Trophoblast cell (in vitro differentiated cells and primary cell): ENCODE data around the gene VAX1.
A peak's percentile ranks its signal among the peaks of the same experiment; 100 is the strongest.

Source experiments
- DNase-seq, 2 donors: peaks; one replicate each; pipeline ENCODE4 v3.0.0-alpha.2; 2016
- H2AFZ ChIP-seq: 2 replicates; pipeline ENCODE4 v1.6.1; 2013; ENCODE audit warnings: low read length, moderate library complexity, mild to moderate bottlenecking; ENCODE audit not compliant: insufficient read depth, poor library complexity
- H2AK5ac ChIP-seq: 2 replicates; pipeline ENCODE4 v1.6.1; 2013; ENCODE audit warnings: mild to moderate bottlenecking, low read length
- H2BK120ac ChIP-seq: 2 replicates; pipeline ENCODE4 v1.6.1; 2013; ENCODE audit warnings: low read length, mild to moderate bottlenecking, moderate library complexity; ENCODE audit not compliant: insufficient read depth, poor library complexity
- H2BK12ac ChIP-seq: 2 replicates; pipeline ENCODE4 v1.6.1; 2013; ENCODE audit warnings: mild to moderate bottlenecking, low read length, moderate library complexity
- H2BK5ac ChIP-seq: 2 replicates; pipeline ENCODE4 v1.6.1; 2013; ENCODE audit warnings: low read length, low read depth, moderate library complexity, mild to moderate bottlenecking; ENCODE audit not compliant: poor library complexity
- H3K14ac ChIP-seq: 2 replicates; pipeline ENCODE4 v1.6.1; 2013; ENCODE audit warnings: mild to moderate bottlenecking, low read length
- H3K18ac ChIP-seq: 2 replicates; pipeline ENCODE4 v1.6.1; 2013; ENCODE audit warnings: mild to moderate bottlenecking, low read length
- H3K23ac ChIP-seq: 2 replicates; pipeline ENCODE4 v1.6.1; 2013; ENCODE audit warnings: low read length
- H3K27ac ChIP-seq: 2 replicates; pipeline ENCODE4 v1.5.1; 2013; ENCODE audit warnings: low read depth, mild to moderate bottlenecking, inconsistent platforms, low read length, moderate library complexity
- H3K27me3 ChIP-seq: 2 replicates; pipeline ENCODE4 v1.6.1; 2013; ENCODE audit warnings: inconsistent platforms, mild to moderate bottlenecking, low read length, moderate library complexity; ENCODE audit not compliant: insufficient read depth
- H3K36me3 ChIP-seq, 2 experiments: 1 replicate in 1 of 2; 2 replicates in 1 of 2; pipeline ENCODE4 v1.6.1; 2013; ENCODE audit warnings: low read length in 2 of 2, mild to moderate bottlenecking in 2 of 2, moderate library complexity in 1 of 2; ENCODE audit not compliant: insufficient read depth in 2 of 2, control insufficient read depth in 1 of 2
- H3K4ac ChIP-seq: 2 replicates; pipeline ENCODE4 v1.6.1; 2013; ENCODE audit warnings: low read depth, mild to moderate bottlenecking, low read length, moderate library complexity
- H3K4me1 ChIP-seq, 2 experiments: 1 replicate in 1 of 2; 2 replicates in 1 of 2; pipeline ENCODE4 v1.6.1; 2013; ENCODE audit warnings: low read length in 2 of 2, mild to moderate bottlenecking in 2 of 2, moderate library complexity in 1 of 2; ENCODE audit not compliant: insufficient read depth in 2 of 2, control insufficient read depth in 1 of 2
- H3K4me2 ChIP-seq: 2 replicates; pipeline ENCODE4 v1.6.1; 2013; ENCODE audit warnings: inconsistent platforms, mild to moderate bottlenecking, low read length, moderate library complexity
- H3K4me3 ChIP-seq: 2 replicates; pipeline ENCODE4 v1.5.1; 2013; ENCODE audit warnings: mild to moderate bottlenecking, low read depth, low read length, inconsistent platforms
- H3K79me1 ChIP-seq: one replicate; pipeline ENCODE4 v1.6.1; 2013; ENCODE audit warnings: low read length
- H3K79me2 ChIP-seq: 2 replicates; pipeline ENCODE4 v1.6.1; 2013; ENCODE audit warnings: low read length, mild to moderate bottlenecking; ENCODE audit not compliant: control insufficient read depth, insufficient read depth, poor library complexity
- H3K9ac ChIP-seq: 2 replicates; pipeline ENCODE4 v1.6.1; 2013; ENCODE audit warnings: mild to moderate bottlenecking, low read length
- H3K9me3 ChIP-seq: 2 replicates; pipeline ENCODE4 v1.6.1; 2013; ENCODE audit warnings: low read depth, mild to moderate bottlenecking, control low read depth, inconsistent platforms, low read length; ENCODE audit not compliant: insufficient read depth
- H4K12ac ChIP-seq: 2 replicates; pipeline ENCODE4 v1.6.1; 2013; ENCODE audit warnings: low read depth, mild to moderate bottlenecking, low read length, moderate library complexity
- H4K8ac ChIP-seq: 2 replicates; pipeline ENCODE4 v1.6.1; 2013; ENCODE audit warnings: low read depth, mild to moderate bottlenecking, low read length, moderate library complexity
- H4K91ac ChIP-seq: one replicate; pipeline ENCODE4 v1.6.1; 2013; ENCODE audit warnings: low read depth, mild to moderate bottlenecking, low read length, moderate library complexity
- WGBS: extraction: QIAGEN DNeasy Blood & Tissue Kit; methylation state at CpG from one replicate; pipeline ENCODE4 v1.1.7; 2013; ENCODE audit warnings: missing lambda C conversion rate; ENCODE audit not compliant: insufficient read length, insufficient coverage; ENCODE audit errors: extremely low coverage; 5-methylcytosine and 5-hydroxymethylcytosine counted together

Gene VAX1

GRCh38 chr10:117126034-117126433 is 12.0 kb downstream of the VAX1 start:
- H2AFZ ChIP-seq = no peak overlapping the region
- H3K27me3 ChIP-seq = peaks cover 31% of the 10 kb centered on the region
- H4K8ac ChIP-seq = no peak overlapping the region
- no peak overlapping the region for H3K9ac ChIP-seq
- no peak overlapping the region for H4K12ac ChIP-seq
- WGBS = no CpG with 5 or more reads among the region's 26 CpGs
- no peak overlapping the region for H3K4me2 ChIP-seq
- H4K91ac ChIP-seq = no peak overlapping the region
- H3K79me1 ChIP-seq = no peaks in the 10 kb centered on the region
- H2BK5ac ChIP-seq = no peak overlapping the region
- H3K79me2 ChIP-seq = no peaks in the 10 kb centered on the region
- H3K9me3 ChIP-seq = no peaks in the 10 kb centered on the region
- H3K23ac ChIP-seq = no peak overlapping the region
- no peak overlapping the region for H3K14ac ChIP-seq
- no peaks in the 10 kb centered on the region for H3K36me3 ChIP-seq
- H2AK5ac ChIP-seq = no peak overlapping the region
- H3K27ac ChIP-seq = no peak overlapping the region
- no peak overlapping the region for H2BK120ac ChIP-seq
- DNase-seq = no peak
- no peak overlapping the region for H2BK12ac ChIP-seq
- H3K4me3 ChIP-seq = no peak overlapping the region
- no peaks in the 10 kb centered on the region for H3K4me1 ChIP-seq
- no peak overlapping the region for H3K18ac ChIP-seq
- no peak overlapping the region for H3K4ac ChIP-seq

GRCh38 chr10:117112220-117112619 is 25.9 kb downstream of the VAX1 start:
- H3K79me2 ChIP-seq = no peaks in the 10 kb centered on the region
- H3K18ac ChIP-seq = no peak overlapping the region
- no peaks in the 10 kb centered on the region for H3K79me1 ChIP-seq
- H4K12ac ChIP-seq = no peak overlapping the region
- no peak overlapping the region for H2AK5ac ChIP-seq
- H2BK120ac ChIP-seq = no peak overlapping the region
- H3K4me1 ChIP-seq = no peaks in the 10 kb centered on the region
- no peak overlapping the region for H3K14ac ChIP-seq
- no peak overlapping the region for H4K91ac ChIP-seq
- no peaks in the 10 kb centered on the region for H3K9me3 ChIP-seq
- H3K4me3 ChIP-seq = no peak overlapping the region
- no peak overlapping the region for H4K8ac ChIP-seq
- no peak overlapping the region for H2AFZ ChIP-seq
- no peak overlapping the region for H2BK12ac ChIP-seq
- H3K4ac ChIP-seq = no peak overlapping the region
- no CpG with 5 or more reads among the region's 1 CpG for WGBS
- no peak overlapping the region for H3K9ac ChIP-seq
- no peak overlapping the region for H3K27ac ChIP-seq
- H3K36me3 ChIP-seq = no peaks in the 10 kb centered on the region
- no peak overlapping the region for H3K4me2 ChIP-seq
- H3K23ac ChIP-seq = no peak overlapping the region
- H3K27me3 ChIP-seq = no peaks in the 10 kb centered on the region
- DNase-seq = peak in 1 of 2 donors; percentile 15
- H2BK5ac ChIP-seq = no peak overlapping the region

DNA sequence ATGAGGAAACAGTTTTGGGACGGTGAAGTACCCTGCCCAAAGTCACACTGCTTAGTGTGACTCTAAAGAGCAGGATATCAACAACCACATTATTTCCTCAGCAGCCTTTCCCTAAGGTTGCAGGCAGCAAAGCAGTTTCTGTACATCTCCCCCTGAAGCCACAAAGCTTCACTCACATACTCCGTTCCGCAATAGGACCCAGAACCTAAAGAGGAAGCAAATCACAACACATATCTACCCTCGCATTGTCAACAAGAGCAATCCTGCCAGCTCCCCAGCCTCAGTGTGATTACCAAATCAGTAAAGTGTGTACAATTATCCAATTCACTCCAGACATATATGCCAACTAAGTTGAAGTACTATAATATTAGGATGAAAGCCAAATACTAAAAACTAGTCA is 30.8 kb downstream of the VAX1 start:
- H2AK5ac ChIP-seq = no peak overlapping the region
- no peak overlapping the region for H3K4me2 ChIP-seq
- no peak overlapping the region for H2BK12ac ChIP-seq
- WGBS = no CpG with 5 or more reads among the region's 4 CpGs
- H3K27ac ChIP-seq = no peak overlapping the region
- no peak overlapping the region for H4K8ac ChIP-seq
- H3K27me3 ChIP-seq = no peaks in the 10 kb centered on the region
- H3K4me1 ChIP-seq = no peaks in the 10 kb centered on the region
- H2BK5ac ChIP-seq = no peak overlapping the region
- H2AFZ ChIP-seq = no peak overlapping the region
- H2BK120ac ChIP-seq = no peak overlapping the region
- no peak overlapping the region for H3K4ac ChIP-seq
- no peak for DNase-seq
- no peaks in the 10 kb centered on the region for H3K79me1 ChIP-seq
- no peak overlapping the region for H3K14ac ChIP-seq
- H3K18ac ChIP-seq = no peak overlapping the region
- H3K9ac ChIP-seq = no peak overlapping the region
- no peaks in the 10 kb centered on the region for H3K9me3 ChIP-seq
- H3K4me3 ChIP-seq = no peak overlapping the region
- no peaks in the 10 kb centered on the region for H3K36me3 ChIP-seq
- no peak overlapping the region for H4K91ac ChIP-seq
- no peak overlapping the region for H4K12ac ChIP-seq
- no peaks in the 10 kb centered on the region for H3K79me2 ChIP-seq
- no peak overlapping the region for H3K23ac ChIP-seq

- Histone ChIP-seq H3K9me3 (no peaks in the 10 kb centered on the region), H3K4me3 (no peak overlapping the region), H3K79me1 (no peaks in the 10 kb centered on the region), H3K79me2 (no peaks in the 10 kb centered on the region), H4K8ac (no peak overlapping the region), H3K9ac (no peak overlapping the region), H2BK12ac (no peak overlapping the region), H2AK5ac (no peak overlapping the region), H3K27ac (no peak overlapping the region), H3K36me3 (no peaks in the 10 kb centered on the region), H3K18ac (no peak overlapping the region), H3K4ac (no peak overlapping the region), H2AFZ (no peak overlapping the region), H3K14ac (no peak overlapping the region), H3K4me1 (no peaks in the 10 kb centered on the region), H2BK120ac (no peak overlapping the region), H3K27me3 (no peaks in the 10 kb centered on the region), H3K4me2 (no peak overlapping the region), H2BK5ac (no peak overlapping the region), H3K23ac (no peak overlapping the region), H4K91ac (no peak overlapping the region), H4K12ac (no peak overlapping the region)
- no peak for DNase-seq
- WGBS = no CpG with 5 or more reads among the region's 9 CpGs
Observed at GRCh38 chr10:117096599-117097201, 41.4 kb downstream of the VAX1 start.
